ENCODE measurements around the gene TCEANC2. TPM values are rescaled to one million over a fixed set of nuclear protein-coding genes. Genes with fewer than 3 reads are reported as not detected.
A peak's percentile ranks its signal among the peaks of the same experiment; 100 is the strongest.

The TCEANC2 gene
- total and polyA plus RNA-seq, 7 donors: 2.3 to 10.4 (median 5.7) TPM

- no peak for TF ChIP-seq CTCF (IDR thresholded peaks at IDR 0.05)
- no peak overlapping the region for H3K27ac ChIP-seq
- H3K4me1 ChIP-seq: no peaks in the 10 kb centered on the region
- no peaks in the 10 kb centered on the region for H3K9me3 ChIP-seq
- no peak overlapping the region for H3K4me3 ChIP-seq
- DNase-seq: no peak
- no peak for ATAC-seq
- H3K27me3 ChIP-seq (ENCODE audit: insufficient read depth in 3 of 3, low read length in 2 of 3): no peaks in the 10 kb centered on the region
- no peaks in the 10 kb centered on the region for H3K36me3 ChIP-seq (ENCODE audit: insufficient read depth in 1 of 2, low read depth in 1 of 2)
- intact Hi-C loops (cut with DNase I): no loop called here
- WGBS, 3 donors: 87 to 94% (median 94%) methylated on average over 5 of the region's 5 CpGs
These were observed 10.9 kb downstream of the TCEANC2 start for GRCh38 chr1:54064299-54064698.

- H3K36me3 ChIP-seq (ENCODE audit: insufficient read depth in 1 of 2, low read depth in 1 of 2): peaks cover 0 to 13% of the 10 kb centered on the region in 2 donors
- no peaks in the 10 kb centered on the region for H3K4me1 ChIP-seq
- ATAC-seq (peak in 2 of 4 donors; percentile 41 to 53), DNase-seq (no peak)
- H3K27me3 ChIP-seq (ENCODE audit: insufficient read depth in 3 of 3, low read length in 2 of 3): no peaks in the 10 kb centered on the region
- 16 to 25% (median 24%) methylated on average over 1 of the region's 1 CpG for WGBS, 3 donors
- no peak overlapping the region for H3K4me3 ChIP-seq
- intact Hi-C loops (cut with DNase I): loop anchor here in 1 of 2 donors (2.0 to 5.0 kb wide), 2 partner anchors 421 to 743 kb away; no protein-coding TSS in a partner anchor
- no peak overlapping the region for H3K27ac ChIP-seq
- TF ChIP-seq CTCF (IDR thresholded peaks at IDR 0.05): no peak
- H3K9me3 ChIP-seq: no peaks in the 10 kb centered on the region
These were observed 16.4 kb downstream of the TCEANC2 start for GRCh38 chr1:54069791-54070170.

GRCh38 chr1:54070171-54070837, 16.9 kb downstream of the TCEANC2 start:
- TF ChIP-seq CTCF (IDR thresholded peaks at IDR 0.05): peak; percentile 76
- Histone ChIP-seq H3K4me3 (no peak overlapping the region), H3K27me3 (ENCODE audit: insufficient read depth in 3 of 3, low read length in 2 of 3) (no peaks in the 10 kb centered on the region), H3K4me1 (no peaks in the 10 kb centered on the region), H3K9me3 (no peaks in the 10 kb centered on the region), H3K36me3 (ENCODE audit: insufficient read depth in 1 of 2, low read depth in 1 of 2) (peaks cover 0 to 13% of the 10 kb centered on the region in 2 donors), H3K27ac (no peak overlapping the region)
- DNase-seq (no peak), ATAC-seq (peak in 2 of 4 donors; percentile 66 to 82)
- 47 to 60% (median 51%) methylated on average over 2 of the region's 2 CpGs for WGBS, 3 donors
- intact Hi-C loops (cut with DNase I): loop anchor here in 1 of 2 donors (2.0 to 5.0 kb wide), 2 partner anchors 420 to 742 kb away; no protein-coding TSS in a partner anchor

- Histone ChIP-seq H3K27me3 (ENCODE audit: insufficient read depth in 3 of 3, low read length in 2 of 3) (no peaks in the 10 kb centered on the region), H3K4me3 (no peak overlapping the region), H3K9me3 (no peaks in the 10 kb centered on the region), H3K36me3 (ENCODE audit: insufficient read depth in 1 of 2, low read depth in 1 of 2) (peaks cover 2 to 6% of the 10 kb centered on the region in 2 donors), H3K27ac (peak overlapping the region; percentile 48), H3K4me1 (peaks cover 6% of the 10 kb centered on the region)
- DNase-seq: no peak
- no peak for TF ChIP-seq CTCF (IDR thresholded peaks at IDR 0.05)
- intact Hi-C loops (cut with DNase I): no loop called here
- peak in 1 of 4 donors; percentile 61 for ATAC-seq
These were observed 24.0 kb downstream of the TCEANC2 start for GRCh38 chr1:54077359-54077758.
